OCI-M1 (cell line): ENCODE results near the gene LGALS7.
"Not testable (repeated sequence)": the region's sequence is repeated elsewhere in the genome, so short reads cannot be mapped to it uniquely, and the experiment has no call there.

Experiments
- DNase-seq: peaks from one replicate; lab custom pipeline; 2025; lab: John Stamatoyannopoulos, UW

Gene LGALS7

GRCh38 chr19:38799104-38799503 is 25.8 kb upstream of the LGALS7 start:
- DNase-seq: no peak

GRCh38 chr19:38797781-38798180 is 24.5 kb upstream of the LGALS7 start:
- not testable (repeated sequence) for DNase-seq

GRCh38 chr19:38796154-38796553 is 22.8 kb upstream of the LGALS7 start:
- no peak for DNase-seq

- no peak for DNase-seq
These were observed 22.2 kb upstream of the LGALS7 start for GRCh38 chr19:38795549-38795948.

GRCh38 chr19:38793671-38794070 is 20.4 kb upstream of the LGALS7 start:
- DNase-seq: no peak

- no peak for DNase-seq
These were observed 19.9 kb upstream of the LGALS7 start for GRCh38 chr19:38793177-38793576.

- DNase-seq: no peak
These were observed 19.2 kb upstream of the LGALS7 start for GRCh38 chr19:38792250-38793111.

GRCh38 chr19:38791451-38792064 is 18.2 kb upstream of the LGALS7 start:
- DNase-seq: not testable (repeated sequence)

- not testable (repeated sequence) for DNase-seq
These were observed 17.4 kb upstream of the LGALS7 start for GRCh38 chr19:38790507-38791403.

GRCh38 chr19:38788478-38789243 is 15.3 kb upstream of the LGALS7 start, which contains the start of gene LGALS7B:
TSS of gene LGALS7B (plus strand) at chr19:38789200. CDS start at chr19:38789227, 27 bp downstream.
- DNase-seq: no peak

GRCh38 chr19:38786572-38787265 is 13.4 kb upstream of the LGALS7 start:
- no peak for DNase-seq

GRCh38 chr19:38786061-38786460 is 12.7 kb upstream of the LGALS7 start:
- not testable (repeated sequence) for DNase-seq

GRCh38 chr19:38785187-38785699 is 11.9 kb upstream of the LGALS7 start:
- DNase-seq: no peak

GRCh38 chr19:38784224-38784623 is 10.9 kb upstream of the LGALS7 start:
- no peak for DNase-seq

GRCh38 chr19:38782212-38782611 is 8.9 kb upstream of the LGALS7 start:
- DNase-seq: not testable (repeated sequence)

GRCh38 chr19:38781058-38781457 is 7.7 kb upstream of the LGALS7 start:
- DNase-seq: peak; percentile 76

GRCh38 chr19:38780443-38780842 is 7.1 kb upstream of the LGALS7 start:
- DNase-seq: no peak

- DNase-seq: no peak
These were observed 5.4 kb upstream of the LGALS7 start for GRCh38 chr19:38778733-38779132.

- DNase-seq: no peak
These were observed 1.0 kb upstream of the LGALS7 start for GRCh38 chr19:38774181-38774950.

GRCh38 chr19:38771569-38771968 is 1.7 kb downstream of the LGALS7 start:
- not testable (repeated sequence) for DNase-seq
